Upper lobe of left lung (tissue), 6 donors: ENCODE data around the gene WDR17. TPM values are rescaled to one million over a fixed set of nuclear protein-coding genes. Genes with fewer than 3 reads are reported as not detected.
A peak's percentile ranks its signal among the peaks of the same experiment; 100 is the strongest.

Experiments used
- ATAC-seq, 2 donors: fragments of 200-7000 bp; cut with Tn5 transposase; one replicate each; pipeline ENCODE4 v1.9.1; 2022; ENCODE audit warnings: mild to moderate bottlenecking in 2 of 2, moderate library complexity in 2 of 2; ENCODE audit not compliant: low FRiP score in 2 of 2
- DNase-seq, 2 donors: peaks; one replicate each; pipeline ENCODE4 v3.0.0-alpha.2; 2019 to 2020
- H3K27ac ChIP-seq, 4 donors: fragments of 200-600 bp; sonication (generic); one replicate each; pipeline ENCODE4 v1.5.1; 2016 to 2019
- H3K27me3 ChIP-seq, 4 donors: fragments of 200-600 bp; sonication (generic); one replicate each; pipeline ENCODE4 v1.5.1; 2017 to 2019
- H3K36me3 ChIP-seq, 4 donors: fragments of 200-600 bp; sonication (generic); one replicate each; pipeline ENCODE4 v1.5.1; 2016 to 2019
- H3K4me1 ChIP-seq, 4 donors: fragments of 200-600 bp; sonication (generic); one replicate each; pipeline ENCODE4 v1.5.1; 2018 to 2019
- H3K4me3 ChIP-seq, 4 donors: fragments of 200-600 bp; sonication (generic); one replicate each; pipeline ENCODE4 v1.5.1; 2017 to 2019; ENCODE audit warnings: mild to moderate bottlenecking in 2 of 4, moderate library complexity in 1 of 4
- H3K9me3 ChIP-seq, 4 donors: fragments of 200-600 bp; sonication (generic); one replicate each; pipeline ENCODE4 v1.5.1; 2018 to 2019
- CTCF ChIP-seq, 6 experiments: fragments of 450-650 bp in 4 of 6; fragments of 200-600 bp in 2 of 6; sonication (generic) in 2 of 6; IDR thresholded peaks; one replicate each; pipeline ENCODE4 v1.5.1; 2016 to 2019; ENCODE audit warnings: antibody characterized with exemption in 6 of 6
- EP300 ChIP-seq, 4 donors: sonication (generic); formaldehyde crosslinking; IDR thresholded peaks; one replicate each; pipeline ENCODE4 v1.5.1; 2017; ENCODE audit warnings: antibody characterized with exemption in 4 of 4, control low read depth in 2 of 4
- POLR2A ChIP-seq, 4 donors: fragments of 450-650 bp; IDR thresholded peaks; one replicate each; pipeline ENCODE4 v1.5.1; 2016 to 2017; ENCODE audit warnings: antibody characterized with exemption in 4 of 4, mild to moderate bottlenecking in 2 of 4
- POLR2AphosphoS5 ChIP-seq, 2 donors: sonication (generic); formaldehyde crosslinking; IDR thresholded peaks; one replicate each; pipeline ENCODE4 v1.5.1; 2017; ENCODE audit warnings: antibody characterized with exemption in 2 of 2
- WGBS, 2 donors: methylation state at CpG; one replicate each; pipeline ENCODE4 v1.1.5; 2017 to 2018; 5-methylcytosine and 5-hydroxymethylcytosine counted together
- total RNA-seq, 6 donors: library from RNA; depleted of rRNA in 4 of 6; stranded (reverse); fragments of >200 nt in 4 of 6; gene quantifications; one replicate each; pipeline versions ENCODE4 v1.1.0 to v1.2.1, GENCODE V29; 2016 to 2021
- donor health status: DM: no; HTN: no; CAD: no; lungs with moderate emphysema.
- donor health status: DM: no; HTN: yes; CAD: no; lungs with severe emphysema.

Gene WDR17
- total RNA-seq, 6 donors from 2014 or later = 2.8 to 8.5 (median 3.5) TPM

- H3K27ac ChIP-seq = no peak overlapping the region
- 53 to 62% methylated on average over 1 of the region's 1 CpG for WGBS, 2 donors
- no peaks in the 10 kb centered on the region for H3K36me3 ChIP-seq
- TF ChIP-seq POLR2AphosphoS5 (IDR thresholded peaks at IDR 0.05) (no peak), EP300 (IDR thresholded peaks at IDR 0.05) (no peak), CTCF (IDR thresholded peaks at IDR 0.05) (no peak), POLR2A (IDR thresholded peaks at IDR 0.05) (no peak)
- no peaks in the 10 kb centered on the region for H3K9me3 ChIP-seq
- ATAC-seq = no peak
- no peak for DNase-seq
- H3K4me3 ChIP-seq = no peak overlapping the region
- no peaks in the 10 kb centered on the region for H3K27me3 ChIP-seq
- H3K4me1 ChIP-seq = peaks cover 0 to 7% (median 1%) of the 10 kb centered on the region in 4 donors
Observed at GRCh38 chr4:176191974-176192373, 126.3 kb downstream of the WDR17 start.

GRCh38 chr4:176193126-176193525 is 127.5 kb downstream of the WDR17 start:
- H3K27ac ChIP-seq = no peak overlapping the region
- no peak for DNase-seq
- no peaks in the 10 kb centered on the region for H3K9me3 ChIP-seq
- H3K4me1 ChIP-seq = peaks cover 0 to 7% (median 1%) of the 10 kb centered on the region in 4 donors
- ATAC-seq = no peak
- TF ChIP-seq EP300 (IDR thresholded peaks at IDR 0.05) = no peak
- no peak for TF ChIP-seq CTCF (IDR thresholded peaks at IDR 0.05)
- no peak for TF ChIP-seq POLR2A (IDR thresholded peaks at IDR 0.05)
- TF ChIP-seq POLR2AphosphoS5 (IDR thresholded peaks at IDR 0.05) = no peak
- no peak overlapping the region for H3K4me3 ChIP-seq
- no peaks in the 10 kb centered on the region for H3K36me3 ChIP-seq
- no peaks in the 10 kb centered on the region for H3K27me3 ChIP-seq
- 26 to 27% methylated on average over 4 of the region's 4 CpGs for WGBS, 2 donors

GRCh38 chr4:176193938-176194337 is 128.3 kb downstream of the WDR17 start:
- Histone ChIP-seq H3K27ac (no peak overlapping the region), H3K4me1 (peaks cover 0 to 7% (median 1%) of the 10 kb centered on the region in 4 donors), H3K9me3 (no peaks in the 10 kb centered on the region), H3K27me3 (no peaks in the 10 kb centered on the region), H3K4me3 (no peak overlapping the region), H3K36me3 (no peaks in the 10 kb centered on the region)
- DNase-seq = no peak
- ATAC-seq = no peak
- no peak for TF ChIP-seq POLR2A (IDR thresholded peaks at IDR 0.05)
- no peak for TF ChIP-seq CTCF (IDR thresholded peaks at IDR 0.05)
- no peak for TF ChIP-seq EP300 (IDR thresholded peaks at IDR 0.05)
- TF ChIP-seq POLR2AphosphoS5 (IDR thresholded peaks at IDR 0.05) = no peak
- 77 to 80% methylated on average over 3 of the region's 3 CpGs for WGBS, 2 donors

GRCh38 chr4:176195184-176195978 is 129.7 kb downstream of the WDR17 start, which contains the start of gene SPATA4:
SPATA4 (minus strand) TSS chr4:176195585; CDS start chr4:176195562, 23 bp downstream.
- no peaks in the 10 kb centered on the region for H3K36me3 ChIP-seq
- 1 to 3% methylated on average over 16 to 43 of the region's 45 CpGs for WGBS, 2 donors
- DNase-seq (peak; percentile 96 to 98), ATAC-seq (peak; percentile 98 to 100)
- H3K9me3 ChIP-seq = no peaks in the 10 kb centered on the region
- H3K27ac ChIP-seq = peak within 1 kb of the TSS; percentile 59 to 77 (median 69)
- H3K4me3 ChIP-seq = peak within 1 kb of the TSS; percentile 55 to 67 (median 65)
- TF ChIP-seq POLR2AphosphoS5 (IDR thresholded peaks at IDR 0.05) = peak in 1 of 2 donors; percentile 59
- peak in 3 of 4 donors; percentile 45 to 73 (median 56) for TF ChIP-seq POLR2A (IDR thresholded peaks at IDR 0.05)
- no peak for TF ChIP-seq EP300 (IDR thresholded peaks at IDR 0.05)
- no peak for TF ChIP-seq CTCF (IDR thresholded peaks at IDR 0.05)
- H3K27me3 ChIP-seq = no peaks in the 10 kb centered on the region
- H3K4me1 ChIP-seq = peaks cover 0 to 7% (median 1%) of the 10 kb centered on the region in 4 donors
